PFSK-1 (cell line): ENCODE data around the gene FAM237B.

Experiments used
- FOXP2 ChIP-seq: optimal IDR thresholded peaks from 2 replicates; pipeline ENCODE3; 2011; ENCODE audit warnings: borderline replicate concordance, control low read depth, inconsistent platforms; ENCODE audit not compliant: insufficient read depth; ENCODE audit errors: extremely low read length, extremely low read depth
- POLR2AphosphoS5 ChIP-seq: IDR thresholded peaks from 2 replicates; pipeline ENCODE4 v1.6.1; 2012; ENCODE audit warnings: low read depth, mild to moderate bottlenecking, control low read depth, low read length, moderate library complexity
- REST ChIP-seq, 2 experiments: IDR thresholded peaks; 2 replicates each; pipeline versions ENCODE4 v1.6.1 to v1.8.0; 2011 to 2012; ENCODE audit warnings: low read depth in 2 of 2, low read length in 2 of 2, control low read depth in 1 of 2, inconsistent platforms in 1 of 2, mild to moderate bottlenecking in 1 of 2, moderate library complexity in 1 of 2; ENCODE audit not compliant: insufficient read depth in 1 of 2
- SIN3A ChIP-seq: IDR thresholded peaks from 2 replicates; pipeline ENCODE4 v1.6.1; 2012; ENCODE audit warnings: mild to moderate bottlenecking, low read length, moderate library complexity, borderline replicate concordance; ENCODE audit not compliant: insufficient read depth
- TAF1 ChIP-seq: IDR thresholded peaks from 2 replicates; pipeline ENCODE4 v1.6.1; 2012; ENCODE audit warnings: low read length, control low read depth, borderline replicate concordance; ENCODE audit not compliant: insufficient read depth

Gene FAM237B

GRCh38 chr7:90274161-90274560 is 46.9 kb downstream of the FAM237B start:
- TF ChIP-seq REST (IDR thresholded peaks at IDR 0.05; ENCODE audit: insufficient read depth in 1 of 2, low read depth in 2 of 2, low read length in 2 of 2) (no peak), SIN3A (no peak), FOXP2 (no peak), POLR2AphosphoS5 (no peak), TAF1 (no peak)

GRCh38 chr7:90272242-90272641 is 48.9 kb downstream of the FAM237B start:
- TF ChIP-seq TAF1 (no peak), REST (IDR thresholded peaks at IDR 0.05; ENCODE audit: insufficient read depth in 1 of 2, low read depth in 2 of 2, low read length in 2 of 2) (no peak), POLR2AphosphoS5 (no peak), SIN3A (no peak), FOXP2 (no peak)

GRCh38 chr7:90271753-90272152 is 49.4 kb downstream of the FAM237B start:
- TF ChIP-seq REST (IDR thresholded peaks at IDR 0.05; ENCODE audit: insufficient read depth in 1 of 2, low read depth in 2 of 2, low read length in 2 of 2) (no peak), POLR2AphosphoS5 (no peak), SIN3A (no peak), FOXP2 (no peak), TAF1 (no peak)

GRCh38 chr7:90270431-90271178 is 50.5 kb downstream of the FAM237B start:
- TF ChIP-seq REST (IDR thresholded peaks at IDR 0.05; ENCODE audit: insufficient read depth in 1 of 2, low read depth in 2 of 2, low read length in 2 of 2) (no peak), SIN3A (no peak), TAF1 (no peak), POLR2AphosphoS5 (no peak), FOXP2 (no peak)
